Measurements from ENCODE around the gene SRRM3. TPM values are rescaled to one million over a fixed set of nuclear protein-coding genes. Genes with fewer than 3 reads are reported as not detected.
A peak's percentile ranks its signal among the peaks of the same experiment; 100 is the strongest.
"Not testable (repeated sequence)": the region's sequence is repeated elsewhere in the genome, so short reads cannot be mapped to it uniquely, and the experiment has no call there.

Gene SRRM3
- total RNA-seq, 1 donor from 2014 or later: 3.0 TPM

DNA sequence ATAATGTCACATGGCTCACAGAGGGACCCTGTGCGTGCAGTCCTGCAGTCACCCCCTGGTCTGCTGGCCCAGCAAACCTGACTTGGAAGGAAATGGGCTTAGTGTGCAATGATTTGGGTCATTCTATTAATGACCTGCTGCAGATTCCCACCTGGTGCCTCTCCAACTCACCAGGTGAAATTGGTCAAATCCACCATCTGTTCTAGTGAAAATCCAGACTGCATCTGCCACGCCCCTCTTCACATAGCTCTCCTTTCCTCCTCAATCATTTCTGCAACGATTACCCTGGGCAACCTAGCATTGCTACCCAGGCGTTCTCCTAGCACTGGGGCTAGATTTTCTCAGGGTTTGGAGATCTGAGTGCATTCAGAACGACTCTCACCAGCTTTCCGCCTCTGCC, 29.4 kb downstream of the SRRM3 start:
- no peak for DNase-seq (ENCODE audit: low read depth in 2 of 2)

DNA sequence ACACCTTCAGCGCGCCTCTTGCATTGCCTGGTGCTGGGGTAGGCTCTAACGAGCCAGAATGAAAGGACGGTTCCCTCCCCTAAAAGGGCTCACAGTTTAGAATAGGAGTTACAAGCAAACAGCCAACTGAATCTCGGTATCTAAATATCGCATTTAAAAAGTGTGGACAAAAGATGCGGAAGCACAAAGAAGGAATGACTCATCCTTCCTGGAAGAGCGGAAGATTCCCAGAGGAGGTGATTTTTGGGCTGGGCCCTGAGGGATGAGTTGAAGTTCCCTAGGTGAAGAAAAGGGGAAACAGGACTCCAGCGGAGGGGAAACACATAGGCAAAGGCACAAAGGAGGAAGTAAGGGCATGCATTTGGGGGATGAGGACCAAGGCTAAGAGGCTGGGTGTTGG, 29.9 kb downstream of the SRRM3 start:
- DNase-seq (ENCODE audit: low read depth in 2 of 2): no peak

DNA sequence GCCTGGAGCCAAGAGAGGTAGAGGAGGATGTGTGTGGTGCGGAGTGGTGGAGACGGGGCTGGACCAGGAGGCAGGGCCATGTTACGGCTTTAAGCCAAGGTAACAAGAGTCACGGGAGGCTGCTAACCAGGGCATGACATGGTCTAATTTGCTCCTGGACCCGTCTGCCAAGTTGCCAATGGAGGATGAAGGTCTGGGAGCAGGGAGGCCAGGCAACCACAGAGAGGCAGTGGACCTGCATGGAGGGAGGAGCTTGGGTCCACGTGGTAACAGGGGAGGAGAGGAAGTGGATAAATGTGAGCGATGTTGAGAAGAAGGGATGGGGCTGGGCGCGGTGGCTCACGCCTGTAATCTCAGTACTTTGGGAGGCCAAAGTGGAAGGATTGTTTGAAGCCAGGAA, 31.0 kb downstream of the SRRM3 start:
- DNase-seq (ENCODE audit: low read depth in 2 of 2): no peak

DNA sequence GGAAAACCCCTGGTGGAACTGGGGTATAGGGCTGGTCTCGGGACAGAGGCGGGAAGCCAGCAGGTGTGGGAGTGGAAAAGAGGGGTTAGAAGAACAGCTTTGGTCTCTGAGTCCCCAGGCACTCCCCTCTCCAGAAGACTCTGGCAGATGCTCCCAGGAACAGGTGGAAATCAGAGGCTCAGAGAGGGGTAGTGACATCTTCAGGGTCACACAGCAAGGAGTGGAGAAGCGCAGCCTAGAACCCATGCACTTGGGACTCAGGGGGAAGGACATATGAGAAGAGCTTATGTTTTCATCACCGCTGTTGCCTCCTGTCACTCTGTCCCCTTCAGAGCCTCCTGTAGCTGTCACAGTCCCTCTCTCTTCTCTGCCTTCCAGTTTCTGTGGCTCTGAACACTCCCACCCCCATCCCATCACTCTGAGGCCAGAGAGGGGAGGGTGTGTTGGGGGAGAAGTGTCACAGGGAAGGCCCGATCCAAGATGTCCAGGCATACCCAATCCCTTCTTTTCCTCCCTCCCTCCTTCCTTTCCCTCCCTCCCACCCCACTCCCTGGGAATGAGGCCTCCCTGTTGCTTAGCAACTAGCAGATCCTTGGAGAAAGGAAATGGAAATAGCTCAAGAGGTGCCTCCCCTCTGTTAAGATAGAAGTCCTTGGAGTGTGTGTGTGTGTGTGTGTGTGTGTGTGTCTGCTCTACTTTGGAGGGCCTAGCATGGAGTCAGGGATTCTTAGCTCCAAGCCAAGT, 32.0 kb downstream of the SRRM3 start:
- no peak for DNase-seq (ENCODE audit: low read depth in 2 of 2)

DNA sequence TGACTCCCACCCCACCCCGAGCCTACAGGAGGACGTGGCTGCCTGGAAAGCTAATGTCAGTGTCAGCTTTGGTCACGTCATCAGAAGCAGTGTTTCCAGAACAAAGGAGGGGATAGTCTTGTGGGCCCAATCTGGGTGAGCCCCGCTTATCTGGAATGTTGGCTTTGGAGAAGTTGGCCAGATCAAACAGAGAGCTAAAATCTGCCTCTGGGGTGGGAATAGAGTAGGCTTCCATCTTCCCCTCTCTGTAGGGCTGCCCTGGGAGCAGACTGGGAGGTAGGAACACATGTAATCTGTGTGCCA, 32.5 kb downstream of the SRRM3 start:
- DNase-seq (ENCODE audit: low read depth in 2 of 2): no peak

DNA sequence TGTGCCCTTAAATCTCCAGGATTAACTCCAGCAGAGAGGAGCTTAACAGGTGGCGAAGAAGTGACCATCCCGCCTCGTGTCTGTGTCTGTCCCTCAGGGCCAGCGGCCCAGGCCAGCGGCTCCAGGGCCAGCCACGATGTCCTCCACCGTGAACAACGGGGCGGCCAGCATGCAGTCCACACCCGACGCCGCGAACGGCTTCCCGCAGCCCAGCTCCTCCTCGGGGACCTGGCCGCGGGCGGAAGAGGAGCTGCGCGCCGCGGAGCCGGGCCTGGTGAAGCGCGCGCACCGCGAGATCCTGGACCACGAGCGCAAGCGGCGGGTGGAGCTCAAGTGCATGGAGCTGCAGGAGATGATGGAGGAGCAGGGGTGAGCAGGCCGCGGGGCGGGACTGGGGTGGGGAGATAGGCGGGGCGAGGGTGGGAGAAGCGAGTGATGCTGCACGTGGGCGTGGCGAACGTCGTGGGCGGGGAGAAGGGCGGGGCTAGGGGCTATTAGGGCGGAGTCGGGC, 33.3 kb downstream of the SRRM3 start:
- DNase-seq (ENCODE audit: low read depth in 2 of 2): peak; percentile 62 to 85

DNA sequence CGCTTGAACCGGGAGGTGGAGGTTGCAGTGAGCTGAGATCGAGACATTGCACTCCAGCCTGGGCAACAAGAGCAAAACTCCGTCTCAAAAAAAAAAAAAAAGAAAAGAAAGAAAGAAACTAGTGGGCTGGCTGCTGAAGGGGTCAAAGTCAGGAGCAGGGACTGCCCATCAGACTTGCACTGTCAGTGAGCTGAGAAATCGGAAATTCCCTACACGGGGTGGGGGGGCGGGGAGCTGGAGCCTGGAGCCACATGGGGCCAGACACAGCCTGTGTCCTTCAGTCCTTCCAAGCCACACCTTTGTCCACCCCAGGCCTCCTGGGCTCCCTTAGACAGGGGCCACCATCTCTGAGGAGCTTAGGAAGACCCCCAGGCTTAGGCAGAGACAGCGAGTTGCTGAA, 34.5 kb downstream of the SRRM3 start:
- no peak for DNase-seq (ENCODE audit: low read depth in 2 of 2)

DNA sequence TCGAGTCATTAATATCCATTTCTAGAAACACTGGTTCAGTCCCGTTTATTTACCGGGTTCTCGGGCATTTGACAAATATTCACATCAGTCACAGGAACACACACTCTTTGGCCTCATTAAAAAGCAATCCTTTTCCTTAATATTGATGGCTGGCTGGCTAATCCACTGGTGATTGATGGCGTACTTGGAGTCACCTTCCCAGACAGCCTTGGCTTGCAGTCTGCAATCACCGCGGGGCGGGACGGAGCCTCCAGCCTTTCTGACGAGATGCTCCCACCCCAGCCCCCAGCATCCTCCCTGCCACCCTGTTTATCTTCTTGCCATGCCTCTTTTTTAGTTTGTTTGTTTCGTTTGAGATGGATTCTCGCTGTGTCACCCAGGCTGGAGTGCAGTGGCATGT, 36.6 kb downstream of the SRRM3 start:
- DNase-seq (ENCODE audit: low read depth in 2 of 2): no peak

DNA sequence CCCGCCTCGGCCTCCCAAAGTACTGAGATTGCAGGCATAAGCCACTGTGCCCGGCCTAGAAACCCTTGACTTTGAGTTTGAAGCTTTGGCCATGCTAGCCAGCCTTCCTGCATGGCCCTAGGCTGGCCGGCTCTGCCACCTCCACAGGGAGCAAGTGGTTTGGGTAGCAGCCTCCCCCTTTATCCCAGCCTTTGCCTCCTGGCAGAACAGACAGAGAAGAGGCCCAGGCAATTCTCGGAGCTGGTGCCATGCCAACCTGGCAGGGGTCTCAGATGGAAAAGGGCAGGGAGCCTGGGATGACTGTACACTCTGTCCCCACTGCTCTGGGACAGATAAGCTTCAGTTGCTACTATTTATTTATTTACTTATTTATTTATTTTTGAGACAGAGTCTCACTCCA, 39.4 kb downstream of the SRRM3 start:
- DNase-seq (ENCODE audit: low read depth in 2 of 2): no peak

DNA sequence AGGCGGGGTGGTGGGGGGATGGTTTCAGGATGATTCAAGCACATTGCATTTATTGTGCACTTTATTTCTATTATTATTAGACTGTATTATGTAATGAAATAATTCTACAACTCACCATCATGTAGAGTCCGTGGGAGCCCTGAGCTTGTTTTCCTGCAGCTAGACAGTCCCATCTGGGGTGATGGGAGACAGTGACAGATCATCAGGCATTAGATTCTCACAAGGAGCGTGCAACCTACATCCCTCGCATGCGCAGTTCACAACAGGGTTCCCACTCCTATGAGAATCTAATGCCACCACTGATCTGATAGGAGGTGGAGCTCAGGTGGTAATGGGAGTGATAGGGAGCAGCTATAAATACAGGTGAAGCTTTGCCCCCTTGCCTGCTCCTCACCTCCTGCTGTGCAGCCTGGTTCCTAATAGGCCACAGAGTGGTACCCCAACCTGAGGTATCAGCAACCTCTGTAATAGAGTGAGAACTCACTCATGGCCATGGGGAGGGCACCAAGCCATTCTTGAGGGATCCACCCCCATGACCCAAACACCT, 40.9 kb downstream of the SRRM3 start:
- DNase-seq (ENCODE audit: low read depth in 2 of 2): not testable (repeated sequence)

DNA sequence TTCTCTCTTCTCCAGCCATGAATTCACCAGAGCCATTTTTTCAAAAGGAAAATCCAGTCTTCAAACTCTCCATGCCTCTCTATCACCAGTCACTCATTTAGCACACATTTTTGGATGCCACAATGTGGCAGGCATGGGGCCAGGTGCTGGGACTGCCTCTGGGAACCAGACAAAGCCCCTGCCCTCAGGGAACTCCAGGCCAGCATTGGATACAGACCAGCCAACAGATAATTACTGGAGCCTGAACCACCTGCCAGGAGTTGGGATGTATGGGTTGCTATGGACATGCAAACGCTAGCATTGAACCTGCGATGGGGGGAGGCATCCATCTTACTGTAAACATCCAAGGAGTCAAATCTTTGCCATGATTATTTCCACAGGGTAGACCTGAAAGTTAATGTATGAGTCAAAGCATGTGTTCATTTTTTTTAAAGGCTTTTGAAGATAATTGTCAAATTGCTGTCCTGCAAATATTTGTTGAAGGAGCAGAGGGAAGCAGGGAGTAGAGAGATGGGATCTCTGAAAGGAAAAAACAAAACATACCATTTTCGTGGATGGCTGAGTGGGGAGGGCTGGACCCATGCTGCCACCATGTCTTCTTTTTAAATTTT, 43.2 kb downstream of the SRRM3 start:
- no peak for DNase-seq (ENCODE audit: low read depth in 2 of 2)

DNA sequence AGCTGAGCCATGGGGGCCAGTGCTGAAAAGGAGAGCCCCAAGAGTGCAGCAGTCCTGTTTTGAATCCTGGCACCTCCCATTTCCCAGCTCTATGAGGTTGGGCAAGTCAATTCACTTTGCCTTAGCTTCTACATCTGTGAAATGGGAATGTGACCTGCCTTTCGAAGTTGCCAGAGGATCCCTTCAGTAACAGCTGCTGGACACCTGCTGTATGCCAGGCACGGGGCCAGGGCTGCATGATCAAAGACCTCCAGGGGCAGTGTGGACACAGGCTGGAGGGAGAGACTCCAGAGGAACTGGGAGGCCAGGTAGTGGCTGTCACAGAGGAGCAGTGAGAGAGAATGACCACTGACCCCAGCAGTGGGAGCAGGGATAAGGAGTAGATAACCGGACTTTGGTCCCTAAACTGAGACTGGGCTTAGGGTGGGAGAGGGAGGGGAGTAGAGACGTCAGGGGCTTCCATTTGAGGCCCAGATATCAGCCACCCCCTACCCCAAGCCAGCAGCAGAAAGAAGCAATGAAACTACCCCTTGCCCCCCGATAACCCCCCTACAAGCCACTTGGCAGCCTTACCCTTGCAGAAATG, 45.2 kb downstream of the SRRM3 start:
- DNase-seq (ENCODE audit: low read depth in 2 of 2): no peak

DNA sequence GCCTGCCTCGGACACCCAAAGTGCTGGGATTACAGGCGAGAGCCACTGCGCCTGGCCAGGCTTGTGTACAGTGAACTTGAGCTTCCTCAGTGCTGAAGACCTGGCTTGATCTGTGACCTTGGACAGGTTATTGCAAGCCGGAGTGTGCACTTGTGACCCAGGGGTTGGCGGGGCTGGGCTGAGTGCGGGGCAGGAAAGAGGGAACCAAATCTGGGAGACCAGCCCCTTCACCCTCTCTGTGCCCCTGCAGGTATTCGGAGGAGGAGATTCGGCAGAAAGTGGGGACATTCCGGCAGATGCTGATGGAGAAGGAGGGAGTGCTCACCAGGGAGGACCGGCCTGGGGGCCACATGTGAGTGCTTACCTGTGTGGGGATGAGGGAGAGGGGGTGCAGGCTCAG, 46.2 kb downstream of the SRRM3 start:
- no peak for DNase-seq (ENCODE audit: low read depth in 2 of 2)

DNA sequence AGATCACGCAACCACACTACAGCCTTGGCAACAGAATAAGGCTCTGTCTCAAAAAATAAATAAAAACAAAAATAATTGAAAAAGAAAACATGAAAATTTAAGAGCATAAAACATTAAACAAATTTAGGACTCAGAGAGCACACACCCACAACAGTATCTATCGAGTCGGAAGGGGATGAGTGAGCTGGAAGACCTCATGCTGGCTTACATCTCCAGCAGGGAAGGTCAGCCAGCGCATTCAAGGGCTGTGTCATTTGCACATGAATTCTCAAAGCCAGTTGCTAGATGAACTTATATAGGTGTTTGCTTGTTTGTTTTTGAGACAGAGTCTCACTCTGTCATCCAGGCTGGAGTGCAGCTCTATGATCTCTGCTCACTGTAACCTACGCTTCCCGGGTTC, 50.3 kb downstream of the SRRM3 start:
- no peak for DNase-seq (ENCODE audit: low read depth in 2 of 2)

DNA sequence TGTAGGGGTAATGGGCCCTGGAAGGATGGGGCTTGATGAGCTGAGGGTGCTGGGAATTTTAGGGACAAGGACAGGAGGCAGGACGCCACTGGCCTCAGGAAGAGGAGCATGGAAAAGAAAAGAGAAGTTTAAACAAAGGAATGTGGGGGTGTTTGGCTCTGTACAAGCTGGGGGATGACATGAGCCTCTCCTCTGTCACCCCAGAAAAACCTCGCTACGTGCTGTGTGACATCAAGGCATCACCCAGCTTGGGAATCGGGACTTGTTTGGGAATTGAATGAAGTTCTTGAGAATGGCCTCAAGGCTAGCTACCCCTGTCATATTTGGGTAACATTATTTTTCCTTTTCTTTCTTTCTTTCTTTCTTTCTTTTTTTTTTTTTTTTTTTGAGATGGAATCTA, 53.1 kb downstream of the SRRM3 start:
- DNase-seq (ENCODE audit: low read depth in 2 of 2): no peak

DNA sequence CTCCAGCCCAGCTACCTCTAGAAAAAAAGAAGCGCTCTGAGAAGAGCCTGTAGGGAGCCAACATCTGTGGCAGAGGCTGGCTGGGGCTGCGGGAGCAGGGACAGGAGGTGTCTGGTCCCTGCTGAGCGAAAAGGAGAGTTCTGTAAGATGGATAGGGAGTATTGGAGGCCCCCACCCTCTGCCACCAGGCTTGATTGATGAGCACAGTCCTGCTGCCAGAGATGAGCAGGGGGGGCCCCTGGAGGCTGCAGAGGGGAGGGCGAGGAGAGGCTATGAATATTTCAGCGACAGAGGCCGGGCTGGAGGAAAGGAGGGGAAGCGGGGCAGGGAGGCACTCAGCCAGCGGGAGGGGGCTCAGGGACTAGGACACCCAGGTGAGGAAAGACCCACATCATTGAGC, 56.3 kb downstream of the SRRM3 start:
- DNase-seq (ENCODE audit: low read depth in 2 of 2): no peak

DNA sequence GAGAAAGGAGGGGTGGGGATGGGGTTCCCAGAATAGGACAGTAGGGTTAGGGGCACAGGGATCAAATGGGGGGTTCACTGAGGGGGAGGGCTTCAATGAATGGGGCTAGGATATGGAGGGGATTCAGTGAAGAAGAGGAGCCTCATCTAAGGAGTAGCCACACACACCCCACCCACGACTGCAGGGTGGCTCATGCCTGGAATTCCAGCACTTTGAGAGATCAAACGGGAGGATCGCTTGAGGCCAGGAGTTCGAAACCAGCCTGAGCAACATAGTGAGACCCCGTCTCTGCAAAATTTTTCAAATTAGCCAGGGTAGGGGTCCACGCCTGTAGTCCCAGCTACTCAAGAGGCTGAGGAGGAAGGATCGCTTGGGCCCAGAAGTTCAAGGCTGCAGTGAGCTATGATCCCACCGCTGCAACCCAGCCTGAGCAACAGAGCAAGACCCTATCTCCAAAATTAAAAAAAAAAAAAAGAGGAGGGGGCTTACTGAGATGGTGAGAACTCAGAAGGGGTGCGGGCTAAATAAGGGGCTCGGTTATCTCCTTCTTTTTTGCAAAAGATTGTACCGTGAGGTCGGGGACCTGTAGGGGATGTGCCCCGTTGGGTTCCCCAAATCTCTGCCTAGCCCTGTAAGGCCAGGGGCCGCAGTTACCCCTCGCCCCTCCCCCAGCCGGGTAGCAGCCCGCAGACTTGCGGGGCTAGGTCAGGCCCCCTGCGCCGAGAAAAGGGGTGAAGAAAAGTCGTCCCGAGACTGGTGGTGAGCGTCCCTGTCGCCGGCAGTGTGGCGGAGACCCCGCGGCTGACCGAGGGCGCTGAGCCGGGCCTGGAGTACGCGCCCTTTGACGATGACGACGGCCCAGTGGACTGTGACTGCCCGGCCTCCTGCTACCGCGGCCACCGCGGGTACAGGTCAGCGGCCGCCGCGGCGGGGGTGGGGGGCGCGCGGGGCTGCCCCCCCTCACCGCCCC, 57.7 kb downstream of the SRRM3 start:
- no peak for DNase-seq (ENCODE audit: low read depth in 2 of 2)

DNA sequence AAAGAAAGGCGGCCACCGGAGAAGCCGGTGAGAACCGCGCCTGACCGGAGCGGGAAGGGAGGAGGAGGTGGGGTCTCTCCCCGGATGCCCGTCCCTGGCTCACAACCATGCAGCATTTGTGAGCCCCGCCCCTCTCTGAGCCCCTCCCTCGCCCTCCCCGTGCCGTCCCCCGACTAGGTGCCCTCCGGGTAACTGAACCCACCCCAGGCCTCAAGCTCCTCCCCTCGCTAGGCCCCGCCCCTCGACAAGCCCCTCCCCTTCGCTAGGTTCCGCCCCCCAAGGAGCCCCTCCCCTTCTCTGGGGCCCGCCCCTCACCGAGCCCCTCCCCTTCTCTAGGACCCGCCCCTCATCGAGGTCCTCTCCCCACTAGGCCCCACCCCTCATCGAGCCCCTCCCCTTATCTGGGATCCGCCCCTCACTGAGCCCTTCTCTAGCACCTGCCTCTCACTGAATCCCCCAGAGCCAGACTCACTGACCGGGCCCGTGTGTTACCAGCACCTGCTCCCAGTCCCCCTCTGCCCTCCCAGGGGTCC, 58.5 kb downstream of the SRRM3 start:
- peak; percentile 17 to 42 for DNase-seq (ENCODE audit: low read depth in 2 of 2)

DNA sequence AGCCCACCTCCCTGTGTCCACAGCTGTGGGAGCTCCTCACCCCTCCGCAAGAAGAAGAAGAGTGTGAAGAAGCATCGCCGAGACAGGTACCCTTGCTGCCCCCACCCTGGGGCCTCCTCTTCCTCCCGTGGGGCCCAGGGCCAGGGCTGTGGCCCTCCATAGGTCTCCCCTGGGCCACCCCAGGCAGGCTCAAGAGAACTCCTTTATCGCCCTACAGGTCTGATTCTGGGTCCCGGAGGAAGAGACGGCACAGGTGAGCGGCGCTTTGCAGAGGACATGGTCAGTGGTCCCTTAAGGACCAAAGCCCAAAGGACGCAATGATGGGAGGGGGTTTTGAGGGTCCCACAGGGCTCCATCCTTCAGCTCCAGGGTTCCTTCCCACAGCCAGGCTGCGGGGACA, 59.6 kb downstream of the SRRM3 start:
- DNase-seq (ENCODE audit: low read depth in 2 of 2): no peak

DNA sequence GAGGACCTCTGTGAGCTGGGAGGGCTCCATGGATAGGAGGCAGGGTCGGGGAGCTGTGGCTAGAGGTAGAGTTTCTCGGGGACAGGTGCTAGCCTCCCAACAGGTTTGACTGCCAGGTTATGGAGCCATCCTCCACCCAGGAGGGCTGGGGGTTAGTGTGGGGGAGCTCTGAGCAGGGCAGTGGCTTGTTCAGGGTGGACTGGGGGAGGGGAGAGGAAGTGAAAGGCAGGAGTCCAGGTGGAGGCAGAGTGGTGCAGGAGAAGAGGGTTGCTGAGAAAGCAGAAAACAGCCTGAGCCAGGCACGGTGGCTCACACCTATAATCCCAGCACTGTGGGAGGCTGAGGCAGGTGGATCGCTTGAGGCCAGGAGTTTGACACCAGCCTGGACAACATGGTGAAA, 60.2 kb downstream of the SRRM3 start:
- no peak for DNase-seq (ENCODE audit: low read depth in 2 of 2)

DNA sequence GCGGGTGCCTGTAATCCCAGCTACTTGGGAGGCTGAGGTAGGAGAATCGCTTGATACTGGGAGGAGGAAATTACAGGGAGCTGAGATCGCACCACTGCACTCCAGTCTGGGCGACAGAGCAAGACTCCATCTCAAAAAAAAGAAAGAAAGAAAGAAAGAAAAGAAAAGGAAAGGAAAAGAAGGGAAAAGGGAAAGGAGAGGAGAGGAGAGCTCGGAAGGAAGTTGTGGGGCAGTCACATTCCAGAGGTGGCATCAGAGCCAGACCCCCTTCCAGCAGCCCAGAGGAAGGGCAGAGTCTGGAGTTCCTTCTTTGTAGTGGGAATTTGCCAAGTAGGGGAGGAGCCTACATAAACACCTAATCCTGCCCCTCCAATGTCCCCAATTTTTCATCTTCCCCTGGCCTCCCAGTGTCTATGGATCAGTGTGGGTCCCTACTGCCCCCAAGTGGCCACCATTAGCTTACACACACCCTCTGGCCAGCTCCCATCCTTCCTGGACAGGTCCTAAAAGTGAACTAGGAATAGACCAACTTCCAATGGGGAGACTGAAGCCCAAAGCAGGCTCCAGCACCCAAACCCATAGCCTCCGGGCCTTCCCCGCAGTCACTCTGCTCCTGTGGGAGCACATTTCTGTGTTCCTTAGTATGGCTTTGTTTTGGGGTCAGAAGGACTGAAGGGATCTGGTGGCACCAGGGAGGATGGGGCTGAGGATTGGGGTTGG, 61.1 kb downstream of the SRRM3 start:
- peak; percentile 68 to 77 for DNase-seq (ENCODE audit: low read depth in 2 of 2)
